OCI-LY3 (cell line): Measurements from ENCODE around the gene NUPR1.
A peak's percentile ranks its signal among the peaks of the same experiment; 100 is the strongest.

Experiments used
- H2AFZ ChIP-seq: fragments of 200-600, 300-600 bp; shearing (Covaris generic); 2 replicates; pipeline ENCODE4 v1.6.0; 2014; ENCODE audit warnings: antibody characterized with exemption, low read depth, low read length
- H3K27ac ChIP-seq: fragments of 200-600, 300-600 bp; sonication (generic); 2 replicates; pipeline ENCODE4 v1.5.1; 2014; ENCODE audit warnings: mild to moderate bottlenecking, low read length, moderate library complexity, mixed read lengths
- H3K27me3 ChIP-seq: fragments of 200-600, 300-600 bp; sonication (generic); 2 replicates; pipeline ENCODE4 v1.6.1; 2014; ENCODE audit warnings: low read depth, low read length, mixed read lengths
- H3K36me3 ChIP-seq: fragments of 200-600, 300-600 bp; sonication (generic); replicated peaks from 2 replicates; pipeline ENCODE3; 2014; ENCODE audit warnings: low read depth, low read length, mixed read lengths
- H3K4me1 ChIP-seq: fragments of 300-600, 200-600 bp; sonication (generic); 2 replicates; pipeline ENCODE4 v1.6.1; 2014; ENCODE audit warnings: low read length, mixed read lengths
- H3K4me2 ChIP-seq: fragments of 200-600, 300-600 bp; sonication (generic); 2 replicates; pipeline ENCODE4 v1.6.1; 2014; ENCODE audit warnings: low read length, mixed read lengths
- H3K4me3 ChIP-seq: fragments of 300-600, 200-600 bp; sonication (generic); 2 replicates; pipeline ENCODE4 v1.5.1; 2014; ENCODE audit warnings: antibody characterized with exemption, mild to moderate bottlenecking, low read length, moderate library complexity
- H3K79me2 ChIP-seq: fragments of 300-600, 200-600 bp; shearing (Covaris generic); 2 replicates; pipeline ENCODE4 v1.6.1; 2014; ENCODE audit warnings: mild to moderate bottlenecking, low read length, mixed read lengths
- H3K9ac ChIP-seq: fragments of 300-600, 200-600 bp; shearing (Covaris generic); 2 replicates; pipeline ENCODE4 v1.6.0; 2014; ENCODE audit warnings: mild to moderate bottlenecking, low read length, moderate library complexity
- H3K9me3 ChIP-seq: fragments of 200-600, 300-600 bp; shearing (Covaris generic); 2 replicates; pipeline ENCODE4 v1.6.1; 2014; ENCODE audit warnings: low read length, mixed read lengths; ENCODE audit not compliant: insufficient read depth
- H4K20me1 ChIP-seq: fragments of 200-600, 300-600 bp; sonication (generic); 2 replicates; pipeline ENCODE4 v1.6.1; 2016; ENCODE audit warnings: low read length, mixed read lengths; ENCODE audit not compliant: insufficient read depth
- CTCF ChIP-seq: fragments of 200-600, 300-600 bp; sonication (generic); IDR thresholded peaks from 2 replicates; pipeline ENCODE4 v1.5.1; 2014; ENCODE audit warnings: antibody characterized with exemption, low read length, low read depth
- EZH2phosphoT487 ChIP-seq: fragments of 200-600 bp; shearing (Covaris generic); IDR thresholded peaks from 2 replicates; pipeline ENCODE4 v1.6.1; 2018; ENCODE audit warnings: antibody characterized with exemption, mixed run types, low read depth

Gene NUPR1

GRCh38 chr16:28495795-28496749, 42.7 kb downstream of the NUPR1 start:
- TF ChIP-seq EZH2phosphoT487 (no peak), CTCF (no peak)
- H3K27ac ChIP-seq = peak overlapping the region; percentile 96; the same call in 1 of the 2 replicates
- H3K79me2 ChIP-seq = no peaks in the 10 kb centered on the region
- H3K36me3 ChIP-seq = peaks cover 11% of the 10 kb centered on the region
- H4K20me1 ChIP-seq = no peaks in the 10 kb centered on the region
- no peak overlapping the region for H3K4me3 ChIP-seq
- H3K9ac ChIP-seq = no peak overlapping the region
- peaks cover 42% of the 10 kb centered on the region for H3K4me1 ChIP-seq
- H2AFZ ChIP-seq = no peak overlapping the region
- no peaks in the 10 kb centered on the region for H3K9me3 ChIP-seq
- H3K27me3 ChIP-seq = no peaks in the 10 kb centered on the region
- 0 out of 2 replicates have a peak overlapping the region, but pooled peaks have one; percentile 99 for H3K4me2 ChIP-seq

GRCh38 chr16:28495098-28495793, 43.5 kb downstream of the NUPR1 start:
- Histone ChIP-seq H3K9me3 (no peaks in the 10 kb centered on the region), H2AFZ (no peak overlapping the region), H3K4me2 (peak overlapping the region; percentile 99), H3K79me2 (no peaks in the 10 kb centered on the region), H3K4me1 (peaks cover 34% of the 10 kb centered on the region), H3K27me3 (no peaks in the 10 kb centered on the region), H3K36me3 (peaks cover 10% of the 10 kb centered on the region), H3K4me3 (peak overlapping the region; percentile 75), H3K27ac (peak overlapping the region; percentile 96), H3K9ac (peak overlapping the region; percentile 87), H4K20me1 (no peaks in the 10 kb centered on the region)
- TF ChIP-seq EZH2phosphoT487 (no peak), CTCF (no peak)

GRCh38 chr16:28494121-28494851, 44.5 kb downstream of the NUPR1 start, which contains the start of gene APOBR:
Gene APOBR, plus strand, starts transcription at chr16:28494643. Its CDS starts 39 bp downstream, at chr16:28494682.
- no peaks in the 10 kb centered on the region for H3K27me3 ChIP-seq
- H3K9me3 ChIP-seq = no peaks in the 10 kb centered on the region
- no peaks in the 10 kb centered on the region for H3K79me2 ChIP-seq
- H3K36me3 ChIP-seq = peaks cover 9% of the 10 kb centered on the region
- H3K4me3 ChIP-seq = peak within 1 kb of the TSS; percentile 75
- peaks cover 29% of the 10 kb centered on the region for H3K4me1 ChIP-seq
- no peak for TF ChIP-seq CTCF
- TF ChIP-seq EZH2phosphoT487 = no peak
- no peak within 1 kb of the TSS for H2AFZ ChIP-seq
- peak within 1 kb of the TSS; percentile 99 for H3K4me2 ChIP-seq
- peak within 1 kb of the TSS; percentile 96 for H3K27ac ChIP-seq
- H3K9ac ChIP-seq = peak within 1 kb of the TSS; percentile 87
- H4K20me1 ChIP-seq = no peaks in the 10 kb centered on the region
